ENCODE results near the gene CMSS1.

CMSS1 gene

DNA sequence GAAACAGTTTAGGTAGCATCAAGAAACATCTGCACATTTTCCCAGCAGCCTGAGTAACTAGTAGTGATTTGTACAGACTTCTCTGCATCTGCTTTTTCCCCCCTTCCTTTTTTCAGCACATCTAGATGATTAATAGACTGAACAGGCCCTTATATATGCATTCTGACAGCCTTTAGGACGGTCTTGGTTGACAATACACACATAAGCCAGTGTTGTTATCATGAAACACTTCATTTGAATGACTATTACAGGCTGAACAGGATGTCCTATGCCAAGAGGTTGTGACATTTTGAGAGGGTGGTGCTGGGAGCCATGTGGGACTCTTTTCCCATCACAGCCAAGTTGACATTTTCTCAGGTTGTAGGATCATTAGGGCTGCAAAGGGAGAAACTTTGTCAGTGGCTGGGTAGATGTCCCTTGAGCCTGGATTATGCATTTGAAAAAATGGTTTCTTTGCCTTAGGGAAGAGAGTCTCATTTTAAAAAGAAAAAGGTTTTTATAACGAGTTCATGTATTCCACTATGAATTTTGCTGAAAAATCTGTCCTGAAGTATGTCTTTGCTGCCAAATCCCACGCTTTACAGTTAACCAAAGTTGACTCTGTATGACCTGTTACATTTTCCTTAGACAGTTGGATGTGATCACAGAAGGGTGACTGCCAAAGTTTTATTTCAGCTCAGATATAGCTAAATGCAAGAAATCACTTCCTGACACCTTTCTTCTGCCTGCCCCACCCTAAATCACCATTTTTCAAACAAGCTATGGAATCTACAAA is 223.0 kb downstream of the CMSS1 start:
- H3K4me3 ChIP-seq (ENCODE audit: low read depth, low read length), result no peak overlapping the region
- no peak for DNase-seq (ENCODE audit: low read depth, low spot score)
- CTCF ChIA-PET, result interaction anchor here (0.9 to 2.9 kb wide), 4 partner anchors 12 to 209 kb away, joined by 3 to 14 read pairs (median 8); no protein-coding TSS in a partner anchor
- TF ChIP-seq, protein P1, sequence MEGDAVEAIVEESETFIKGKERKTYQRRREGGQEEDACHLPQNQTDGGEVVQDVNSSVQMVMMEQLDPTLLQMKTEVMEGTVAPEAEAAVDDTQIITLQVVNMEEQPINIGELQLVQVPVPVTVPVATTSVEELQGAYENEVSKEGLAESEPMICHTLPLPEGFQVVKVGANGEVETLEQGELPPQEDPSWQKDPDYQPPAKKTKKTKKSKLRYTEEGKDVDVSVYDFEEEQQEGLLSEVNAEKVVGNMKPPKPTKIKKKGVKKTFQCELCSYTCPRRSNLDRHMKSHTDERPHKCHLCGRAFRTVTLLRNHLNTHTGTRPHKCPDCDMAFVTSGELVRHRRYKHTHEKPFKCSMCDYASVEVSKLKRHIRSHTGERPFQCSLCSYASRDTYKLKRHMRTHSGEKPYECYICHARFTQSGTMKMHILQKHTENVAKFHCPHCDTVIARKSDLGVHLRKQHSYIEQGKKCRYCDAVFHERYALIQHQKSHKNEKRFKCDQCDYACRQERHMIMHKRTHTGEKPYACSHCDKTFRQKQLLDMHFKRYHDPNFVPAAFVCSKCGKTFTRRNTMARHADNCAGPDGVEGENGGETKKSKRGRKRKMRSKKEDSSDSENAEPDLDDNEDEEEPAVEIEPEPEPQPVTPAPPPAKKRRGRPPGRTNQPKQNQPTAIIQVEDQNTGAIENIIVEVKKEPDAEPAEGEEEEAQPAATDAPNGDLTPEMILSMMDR (IDR thresholded peaks at IDR 0.05; ENCODE audit: insufficient read depth, low read length, missing control alignments), result no peak
- POLR2A ChIA-PET, result interaction anchor here (0.7 to 1.0 kb wide), 4 partner anchors 34 to 398 kb away, joined by 3 to 6 read pairs (median 4); no protein-coding TSS in a partner anchor

DNA sequence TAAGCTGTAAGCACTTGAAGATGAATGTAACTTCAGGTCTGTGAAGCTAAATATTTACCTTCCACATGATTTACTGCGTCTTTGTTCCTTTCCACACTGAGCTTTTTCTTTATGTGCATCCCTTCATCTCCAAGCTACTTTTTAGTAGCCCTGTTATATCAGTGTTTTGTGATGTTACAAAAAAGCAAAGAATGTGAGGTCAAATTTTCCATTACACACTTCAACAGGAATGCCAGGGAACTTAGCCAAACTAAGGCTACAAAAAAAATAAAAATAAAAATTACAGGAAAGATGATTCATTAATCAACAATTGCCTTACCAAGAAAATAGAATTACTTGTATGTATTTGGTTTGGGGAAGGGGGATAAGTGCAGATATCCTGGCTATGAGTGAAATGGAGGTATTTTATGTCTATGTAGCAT is 223.7 kb downstream of the CMSS1 start:
- TF ChIP-seq, protein P1 (IDR thresholded peaks at IDR 0.05; ENCODE audit: insufficient read depth, low read length, missing control alignments), result no peak
- ChIA-PET POLR2A (interaction anchor here (0.7 to 1.0 kb wide), 5 partner anchors 35 to 397 kb away, joined by 3 to 6 read pairs (median 3); no protein-coding TSS in a partner anchor), CTCF (interaction anchor here (0.9 to 2.9 kb wide), 7 partner anchors 12 to 228 kb away, joined by 3 to 14 read pairs (median 4); no protein-coding TSS in a partner anchor)
- no peak overlapping the region for H3K4me3 ChIP-seq (ENCODE audit: low read depth, low read length)
- peak; percentile 67 for DNase-seq (ENCODE audit: low read depth, low spot score)

DNA sequence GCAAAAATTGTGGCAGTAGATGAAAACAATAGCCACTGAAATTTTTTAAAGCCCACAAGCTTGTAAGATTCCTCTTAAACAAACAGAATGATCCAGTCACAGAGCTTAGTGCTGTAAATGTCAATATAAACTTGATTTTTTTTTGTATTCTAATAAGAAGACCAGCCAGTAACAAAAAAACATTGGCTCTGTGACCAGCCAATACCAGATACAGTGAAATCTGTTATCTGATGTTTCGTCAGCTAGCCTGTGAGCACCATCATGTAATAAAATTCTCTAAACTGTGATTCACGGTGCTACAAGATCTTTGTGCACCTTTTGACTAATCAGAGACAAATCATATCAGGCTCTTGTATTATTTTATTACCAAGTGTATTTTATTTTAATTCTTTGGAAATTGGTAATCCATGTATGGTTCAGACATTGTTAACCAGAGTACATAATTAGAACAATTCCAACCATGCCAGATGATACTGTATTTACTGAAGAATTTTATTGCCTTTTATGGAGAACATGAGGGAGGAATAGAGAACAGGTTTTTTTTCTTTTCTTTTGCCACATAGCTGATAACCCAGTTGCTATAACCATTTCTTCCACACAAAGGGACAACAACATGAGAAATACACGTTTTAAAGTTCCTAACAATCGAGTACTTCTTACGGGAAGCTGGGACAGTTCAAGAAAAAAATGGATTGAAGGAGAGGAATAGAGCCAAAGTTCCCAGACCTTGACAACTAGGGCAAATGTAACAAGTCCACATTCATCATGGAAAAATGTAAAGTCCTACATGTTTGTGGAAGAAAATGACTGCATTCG is 224.7 kb downstream of the CMSS1 start:
- CTCF ChIA-PET, result interaction anchor here (1.0 to 2.9 kb wide), 10 partner anchors 10 to 227 kb away, joined by 3 to 14 read pairs (median 4); no protein-coding TSS in a partner anchor
- no peak overlapping the region for H3K4me3 ChIP-seq (ENCODE audit: low read depth, low read length)
- DNase-seq (ENCODE audit: low read depth, low spot score), result peak; percentile 88
- TF ChIP-seq, protein P1 (IDR thresholded peaks at IDR 0.05; ENCODE audit: insufficient read depth, low read length, missing control alignments), result no peak
- POLR2A ChIA-PET, result interaction anchor here (0.5 to 1.5 kb wide), 5 partner anchors 80 to 220 kb away, joined by 3 to 4 read pairs (median 3); partner anchors contain the start of gene TBC1D23

DNA sequence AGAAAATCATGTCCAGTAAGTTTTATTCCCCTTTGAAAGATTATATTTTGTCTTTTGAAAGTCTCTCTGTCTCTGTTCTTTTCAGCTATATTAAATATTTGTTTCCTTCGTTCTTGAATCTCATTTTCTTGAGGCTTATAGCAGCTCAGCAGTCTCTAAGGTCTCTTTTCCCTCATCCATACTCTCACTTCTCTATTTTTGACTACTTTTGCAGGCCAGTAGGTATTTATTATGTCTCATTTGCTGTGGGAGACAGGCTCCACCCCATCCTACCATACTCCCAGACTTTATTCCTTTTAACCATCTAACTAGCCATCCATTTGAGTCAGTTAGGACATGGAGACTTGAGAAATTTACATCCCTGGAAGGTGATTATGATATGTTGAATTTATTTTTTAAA is 225.6 kb downstream of the CMSS1 start:
- TF ChIP-seq, protein P1 (IDR thresholded peaks at IDR 0.05; ENCODE audit: insufficient read depth, low read length, missing control alignments), result no peak
- DNase-seq (ENCODE audit: low read depth, low spot score), result no peak
- H3K4me3 ChIP-seq (ENCODE audit: low read depth, low read length), result no peak overlapping the region
- ChIA-PET POLR2A (interaction anchor here (0.6 to 1.5 kb wide), 2 partner anchors 210 to 226 kb away, joined by 3 read pairs; no protein-coding TSS in a partner anchor), CTCF (interaction anchor here (1.0 to 2.9 kb wide), 7 partner anchors 11 to 212 kb away, joined by 3 to 13 read pairs (median 6); no protein-coding TSS in a partner anchor)

DNA sequence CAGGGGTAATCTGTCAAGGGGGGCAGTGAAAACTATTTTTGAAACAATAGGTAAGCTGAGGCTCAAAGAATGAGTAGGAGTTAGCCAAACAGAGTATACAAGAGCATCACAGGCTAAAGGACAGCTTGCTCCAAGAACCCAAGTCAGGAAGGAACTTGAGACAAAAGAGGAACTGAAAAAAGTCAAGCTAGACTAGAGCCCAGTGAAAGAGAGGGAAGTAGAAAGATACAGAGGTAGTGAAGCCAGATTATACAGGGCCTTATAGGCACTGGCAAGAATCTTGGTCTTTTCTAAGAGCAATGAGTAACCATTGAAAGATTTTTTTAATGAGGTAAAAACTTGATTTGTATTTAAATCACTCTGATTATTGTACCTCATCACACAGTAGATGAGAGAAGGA is 226.7 kb downstream of the CMSS1 start:
- CTCF ChIA-PET, result interaction anchor here (0.9 to 2.1 kb wide), 5 partner anchors 24 to 213 kb away, joined by 3 to 7 read pairs (median 5); no protein-coding TSS in a partner anchor
- no peak overlapping the region for H3K4me3 ChIP-seq (ENCODE audit: low read depth, low read length)
- DNase-seq (ENCODE audit: low read depth, low spot score), result no peak
- POLR2A ChIA-PET, result interaction anchor here (0.6 kb wide), 1 partner anchor 232 kb away, joined by 4 read pairs; no protein-coding TSS in a partner anchor
- TF ChIP-seq, protein P1 (IDR thresholded peaks at IDR 0.05; ENCODE audit: insufficient read depth, low read length, missing control alignments), result no peak
